H1 (cell line): ENCODE measurements around the gene ILK. TPM values are rescaled to one million over a fixed set of nuclear protein-coding genes. Genes with fewer than 3 reads are reported as not detected.

Experiments
- ATF2 ChIP-seq: IDR thresholded peaks from 2 replicates; pipeline ENCODE4 v1.6.1; 2012; ENCODE audit warnings: low read length, inconsistent platforms
- GTF2F1 ChIP-seq: IDR thresholded peaks from 2 replicates; pipeline ENCODE4 v1.6.1; 2012; ENCODE audit warnings: low read depth, low read length, improper control_type of control experiment, borderline replicate concordance
- KDM4A ChIP-seq: IDR thresholded peaks from one replicate; pipeline ENCODE4 v1.7.1; 2012; ENCODE audit warnings: low read depth, mild to moderate bottlenecking, moderate library complexity, low read length, inconsistent platforms; ENCODE audit not compliant: severe bottlenecking
- RBBP5 ChIP-seq: IDR thresholded peaks from 2 replicates; pipeline ENCODE4 v1.7.1; 2012; ENCODE audit warnings: low read depth, mild to moderate bottlenecking, inconsistent platforms, low read length, moderate library complexity, borderline replicate concordance
- RFX5 ChIP-seq: IDR thresholded peaks from 2 replicates; pipeline ENCODE4 v1.6.1; 2011; ENCODE audit warnings: low read depth, low read length, improper control_type of control experiment, borderline replicate concordance
- SP4 ChIP-seq: IDR thresholded peaks from 2 replicates; pipeline ENCODE4 v1.6.1; 2012; ENCODE audit warnings: low read length, inconsistent platforms
- TEAD4 ChIP-seq: IDR thresholded peaks from 2 replicates; pipeline ENCODE4 v1.6.1; 2012; ENCODE audit warnings: low read depth, low read length, inconsistent platforms, mixed read lengths
- polyA plus RNA-seq, 7 experiments: library from polyadenylated mRNA; depleted of rRNA in 3 of 7; stranded (reverse) in 5 of 7; unstranded in 2 of 7; fragments of >200 nt in 5 of 7; fragments of 200-250 nt in 2 of 7; gene quantifications; 1 replicate in 5 of 7; 2 replicates in 1 of 7; 4 replicates in 1 of 7; pipeline versions ENCODE4 v1.2.1 to v1.2.3, GENCODE V29; 2011 to 2013; ENCODE audit warnings: missing spikeins in 2 of 7, mixed read lengths in 2 of 7
- total RNA-seq: library from RNA; stranded (reverse); fragmentation: NEBNext Ultra II Directional; extraction: Animal tissue kit (Norgen Biotek cat#: 25700); gene quantifications from 2 replicates; pipeline ENCODE4 v1.2.1, GENCODE V29; 2021

The ILK gene
- total and polyA plus RNA-seq, 2 of the 8 experiments (the other 6 are each of a cell fraction or from before 2014, with no cell fraction given): 91.4 to 132 TPM

GRCh38 chr11:6646071-6646470, 42.5 kb downstream of the ILK start (continued):
- TF ChIP-seq SP4 (no peak), KDM4A (no peak), TEAD4 (no peak), RFX5 (no peak), ATF2 (no peak), RBBP5 (no peak), GTF2F1 (no peak)
